ENCODE data around the gene ACSF3.

DNA sequence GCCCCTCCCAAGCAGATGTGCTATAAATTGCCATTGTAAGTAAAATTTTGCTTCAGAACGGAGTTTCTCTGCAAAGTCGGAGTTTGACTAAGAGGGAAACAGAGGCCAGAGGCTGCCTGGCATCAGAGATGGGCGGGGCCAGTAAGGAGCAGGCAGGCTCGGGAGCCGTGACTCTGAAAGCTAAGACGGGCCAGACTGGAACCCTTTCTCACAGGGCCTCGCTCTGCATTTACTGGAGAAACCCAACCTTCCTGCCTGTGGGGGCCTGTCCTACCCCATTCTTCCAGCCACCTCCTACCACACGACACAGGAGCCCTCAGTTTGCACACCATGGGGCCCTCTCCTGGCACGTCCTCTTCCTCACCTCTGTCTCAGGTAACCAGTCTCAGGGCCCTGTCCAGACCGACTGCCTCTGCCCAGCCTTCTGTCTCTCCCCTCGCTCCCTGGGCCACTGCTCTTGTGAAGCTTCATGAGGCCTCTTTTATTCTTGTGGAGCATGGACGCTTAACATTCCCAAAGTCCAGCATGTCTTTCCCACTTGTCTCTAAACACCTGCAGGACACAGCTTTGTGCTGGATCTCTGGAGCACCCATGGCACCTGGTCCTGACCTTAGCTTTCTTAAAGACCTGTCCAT lies 48.4 kb upstream of the ACSF3 start:
- TF ChIP-seq CTCF (IDR thresholded peaks at IDR 0.05; ENCODE audit: low read length) = no peak
- TF ChIP-seq EZH2 (IDR thresholded peaks at IDR 0.05; ENCODE audit: borderline replicate concordance, low read length) = no peak

Data from OCI-LY1 (cell line).